Activated T-helper 1 cell treated with anti-CD3 and anti-CD28 coated beads, Interleukin-12 subunit alpha, Interleukin-12 subunit beta, Interleukin-2, Interleukin-4 antibody, amounts not matched to agents 30 ng/mL and 10 ng/mL and 1 ng/mL, durations not matched to agents 14 hours and 24 hours and 36 hours (primary cell): ENCODE measurements around the gene PROCA1. TPM values are rescaled to one million over a fixed set of nuclear protein-coding genes. Genes with fewer than 3 reads are reported as not detected.

Experiments used
- DNase-seq: peaks from one replicate; pipeline ENCODE4 v3.0.0; 2021; ENCODE audit warnings: low spot score
- H3K27ac Mint-ChIP-seq: one replicate; pipeline ENCODE4 v1.8.0; 2021; ENCODE audit warnings: mild to moderate bottlenecking, mixed read lengths
- H3K27me3 Mint-ChIP-seq: one replicate; pipeline ENCODE4 v1.8.0; 2022; ENCODE audit warnings: mild to moderate bottlenecking, moderate library complexity, mixed read lengths; ENCODE audit not compliant: insufficient read depth
- H3K36me3 Mint-ChIP-seq: one replicate; pipeline ENCODE4 v1.8.0; 2021; ENCODE audit warnings: low read depth, mixed read lengths
- H3K4me1 Mint-ChIP-seq: one replicate; pipeline ENCODE4 v1.8.0; 2021; ENCODE audit warnings: low read depth, mixed read lengths
- H3K4me3 Mint-ChIP-seq: one replicate; pipeline ENCODE4 v1.8.0; 2021; ENCODE audit warnings: mild to moderate bottlenecking, moderate library complexity, mixed read lengths
- H3K9me3 Mint-ChIP-seq: one replicate; pipeline ENCODE4 v1.8.0; 2021; ENCODE audit warnings: mixed read lengths
- intact Hi-C: fragments of 100-400 bp; cut with micrococcal nuclease; formaldehyde crosslinking; loops from one replicate; pipeline ENCODE4 v1.15.1; 2024
- total RNA-seq: library from RNA; stranded (reverse); gene quantifications from 2 replicates; pipeline ENCODE4 v1.2.3, GENCODE V29; 2022

Gene PROCA1
- total RNA-seq, 1 donor from 2014 or later = 4.4 TPM

GRCh38 chr17:28705074-28705659 lies 6.5 kb downstream of the PROCA1 start:
- Mint-ChIP-seq H3K27ac (no peak overlapping the region), H3K4me3 (no peak overlapping the region), H3K9me3 (no peaks in the 10 kb centered on the region), H3K4me1 (no peaks in the 10 kb centered on the region), H3K27me3 (no peaks in the 10 kb centered on the region), H3K36me3 (peaks cover 27% of the 10 kb centered on the region)
- intact Hi-C loops = no loop called here
- DNase-seq = no peak

- Mint-ChIP-seq H3K4me3 (no peak overlapping the region), H3K27ac (no peak overlapping the region), H3K9me3 (no peaks in the 10 kb centered on the region), H3K4me1 (no peaks in the 10 kb centered on the region), H3K36me3 (peaks cover 36% of the 10 kb centered on the region), H3K27me3 (no peaks in the 10 kb centered on the region)
- DNase-seq = no peak
- intact Hi-C loops = no loop called here
Observed at GRCh38 chr17:28704219-28704858, 7.3 kb downstream of the PROCA1 start.

GRCh38 chr17:28703552-28704218 lies 8.0 kb downstream of the PROCA1 start:
- DNase-seq = no peak
- Mint-ChIP-seq H3K27ac (no peak overlapping the region), H3K4me1 (no peaks in the 10 kb centered on the region), H3K9me3 (no peaks in the 10 kb centered on the region), H3K4me3 (no peak overlapping the region), H3K36me3 (peaks cover 37% of the 10 kb centered on the region), H3K27me3 (no peaks in the 10 kb centered on the region)
- intact Hi-C loops = no loop called here

GRCh38 chr17:28702752-28703150 lies 8.9 kb downstream of the PROCA1 start:
- peaks cover 42% of the 10 kb centered on the region for H3K36me3 Mint-ChIP-seq
- H3K27ac Mint-ChIP-seq = no peak overlapping the region
- H3K27me3 Mint-ChIP-seq = no peaks in the 10 kb centered on the region
- H3K9me3 Mint-ChIP-seq = no peaks in the 10 kb centered on the region
- DNase-seq = no peak
- no peak overlapping the region for H3K4me3 Mint-ChIP-seq
- intact Hi-C loops = no loop called here
- no peaks in the 10 kb centered on the region for H3K4me1 Mint-ChIP-seq

- peaks cover 46% of the 10 kb centered on the region for H3K36me3 Mint-ChIP-seq
- no peaks in the 10 kb centered on the region for H3K27me3 Mint-ChIP-seq
- DNase-seq = no peak
- intact Hi-C loops = no loop called here
- no peaks in the 10 kb centered on the region for H3K9me3 Mint-ChIP-seq
- no peaks in the 10 kb centered on the region for H3K4me1 Mint-ChIP-seq
- no peak overlapping the region for H3K4me3 Mint-ChIP-seq
- no peak overlapping the region for H3K27ac Mint-ChIP-seq
Observed at GRCh38 chr17:28702026-28702751, 9.5 kb downstream of the PROCA1 start.

- no peaks in the 10 kb centered on the region for H3K4me1 Mint-ChIP-seq
- DNase-seq = no peak
- no peak overlapping the region for H3K27ac Mint-ChIP-seq
- intact Hi-C loops = no loop called here
- H3K4me3 Mint-ChIP-seq = no peak overlapping the region
- no peaks in the 10 kb centered on the region for H3K27me3 Mint-ChIP-seq
- H3K36me3 Mint-ChIP-seq = peaks cover 45% of the 10 kb centered on the region
- H3K9me3 Mint-ChIP-seq = no peaks in the 10 kb centered on the region
Observed at GRCh38 chr17:28700830-28701492, 10.7 kb downstream of the PROCA1 start.

- intact Hi-C loops = no loop called here
- H3K4me3 Mint-ChIP-seq = no peak overlapping the region
Observed at GRCh38 chr17:28700278-28700677, 11.4 kb downstream of the PROCA1 start.

GRCh38 chr17:28698253-28698941 lies 13.3 kb downstream of the PROCA1 start:
- H3K4me3 Mint-ChIP-seq = no peak overlapping the region
- intact Hi-C loops = no loop called here
- no peak for DNase-seq
- H3K36me3 Mint-ChIP-seq = peaks cover 50% of the 10 kb centered on the region
- H3K27ac Mint-ChIP-seq = no peak overlapping the region
- H3K27me3 Mint-ChIP-seq = no peaks in the 10 kb centered on the region
- H3K9me3 Mint-ChIP-seq = no peaks in the 10 kb centered on the region
- no peaks in the 10 kb centered on the region for H3K4me1 Mint-ChIP-seq

More at GRCh38 chr17:28700278-28700677, 11.4 kb downstream of the PROCA1 start:
- DNase-seq = no peak
- H3K4me1 Mint-ChIP-seq = no peaks in the 10 kb centered on the region
- no peak overlapping the region for H3K27ac Mint-ChIP-seq
- peaks cover 44% of the 10 kb centered on the region for H3K36me3 Mint-ChIP-seq
- H3K27me3 Mint-ChIP-seq = no peaks in the 10 kb centered on the region
- no peaks in the 10 kb centered on the region for H3K9me3 Mint-ChIP-seq

GRCh38 chr17:28693869-28694268 lies 17.8 kb downstream of the PROCA1 start:
- Mint-ChIP-seq H3K36me3 (peaks cover 47% of the 10 kb centered on the region), H3K27ac (peak overlapping the region; percentile 12), H3K9me3 (no peaks in the 10 kb centered on the region), H3K4me1 (no peaks in the 10 kb centered on the region), H3K4me3 (no peak overlapping the region), H3K27me3 (no peaks in the 10 kb centered on the region)
- intact Hi-C loops = no loop called here
- no peak for DNase-seq

- H3K4me3 Mint-ChIP-seq = no peak overlapping the region
- intact Hi-C loops = no loop called here
- no peaks in the 10 kb centered on the region for H3K27me3 Mint-ChIP-seq
- peaks cover 65% of the 10 kb centered on the region for H3K36me3 Mint-ChIP-seq
- H3K9me3 Mint-ChIP-seq = no peaks in the 10 kb centered on the region
- H3K4me1 Mint-ChIP-seq = no peaks in the 10 kb centered on the region
- no peak for DNase-seq
- H3K27ac Mint-ChIP-seq = no peak overlapping the region
Observed at GRCh38 chr17:28689011-28689410, 22.7 kb downstream of the PROCA1 start.

GRCh38 chr17:28688481-28688880 lies 23.2 kb downstream of the PROCA1 start:
- no peaks in the 10 kb centered on the region for H3K9me3 Mint-ChIP-seq
- intact Hi-C loops = no loop called here
- DNase-seq = no peak
- H3K4me1 Mint-ChIP-seq = no peaks in the 10 kb centered on the region
- H3K27me3 Mint-ChIP-seq = no peaks in the 10 kb centered on the region
- no peak overlapping the region for H3K4me3 Mint-ChIP-seq
- H3K36me3 Mint-ChIP-seq = peaks cover 63% of the 10 kb centered on the region
- no peak overlapping the region for H3K27ac Mint-ChIP-seq

- H3K9me3 Mint-ChIP-seq = no peaks in the 10 kb centered on the region
- H3K27me3 Mint-ChIP-seq = no peaks in the 10 kb centered on the region
Observed at GRCh38 chr17:28686296-28686695, 25.4 kb downstream of the PROCA1 start.

More at GRCh38 chr17:28686296-28686695, 25.4 kb downstream of the PROCA1 start:
- Mint-ChIP-seq H3K27ac (no peak overlapping the region), H3K36me3 (peaks cover 71% of the 10 kb centered on the region), H3K4me3 (no peak overlapping the region), H3K4me1 (no peaks in the 10 kb centered on the region)
- DNase-seq = no peak
- intact Hi-C loops = no loop called here
